Measurements from ENCODE around the gene SLBP. TPM values are rescaled to one million over a fixed set of nuclear protein-coding genes. Genes with fewer than 3 reads are reported as not detected.

The SLBP gene
- total RNA-seq, 1 experiment from 2014 or later = 92.3 TPM

DNA sequence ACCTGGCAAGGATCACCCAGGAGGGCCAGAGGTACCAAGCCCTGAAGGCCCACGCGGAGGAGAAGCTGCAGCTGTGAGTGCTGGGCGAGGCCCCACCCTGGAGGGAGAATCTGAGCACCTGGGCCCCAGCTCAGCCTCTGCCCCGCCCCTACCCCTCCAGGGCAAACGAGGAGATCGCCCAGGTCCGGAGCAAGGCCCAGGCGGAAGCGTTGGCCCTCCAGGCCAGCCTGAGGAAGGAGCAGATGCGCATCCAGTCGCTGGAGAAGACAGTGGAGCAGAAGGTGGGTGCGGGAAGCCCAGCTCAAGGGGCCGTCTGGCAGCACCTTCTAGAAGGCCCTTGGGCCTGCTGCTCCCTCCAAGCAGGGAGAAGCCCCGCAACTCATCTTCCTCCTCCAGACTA lies 32.4 kb upstream of the SLBP start:
- H3K27ac ChIP-seq = no peak overlapping the region
- H3K9me3 ChIP-seq (replicated peaks) = no peaks in the 10 kb centered on the region
- peaks cover 40% of the 10 kb centered on the region for H3K36me3 ChIP-seq
- H3K4me1 ChIP-seq (replicated peaks) = no peaks in the 10 kb centered on the region
- H3K4me3 ChIP-seq = no peak overlapping the region
- no peaks in the 10 kb centered on the region for H3K27me3 ChIP-seq (replicated peaks)
- no peak for DNase-seq (ENCODE audit: low read depth in 1 of 2, low spot score in 2 of 2)

DNA sequence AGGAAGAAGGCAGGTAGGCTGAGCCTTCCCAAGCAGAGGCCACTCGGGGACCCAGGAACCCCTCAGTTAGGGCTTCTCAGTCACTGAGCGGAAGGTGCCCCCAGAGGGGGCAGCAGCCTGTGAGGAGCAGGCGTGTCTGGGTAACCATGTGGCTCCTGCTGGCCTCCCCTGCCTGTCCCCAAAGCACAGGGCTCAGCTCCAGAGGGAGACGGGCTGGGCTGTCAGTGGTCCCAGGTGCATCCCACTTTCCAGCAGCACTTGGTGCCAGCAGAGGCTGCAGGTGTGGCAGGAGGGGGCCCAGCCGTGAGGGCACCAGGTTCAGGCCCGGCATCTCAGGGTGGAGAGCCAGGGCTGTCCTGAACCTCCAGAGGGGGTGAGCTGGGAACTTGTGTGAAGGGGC lies 31.9 kb upstream of the SLBP start:
- no peak overlapping the region for H3K27ac ChIP-seq
- no peaks in the 10 kb centered on the region for H3K27me3 ChIP-seq (replicated peaks)
- no peaks in the 10 kb centered on the region for H3K9me3 ChIP-seq (replicated peaks)
- H3K36me3 ChIP-seq = peaks cover 44% of the 10 kb centered on the region
- no peak overlapping the region for H3K4me3 ChIP-seq
- no peaks in the 10 kb centered on the region for H3K4me1 ChIP-seq (replicated peaks)
- no peak for DNase-seq (ENCODE audit: low read depth in 1 of 2, low spot score in 2 of 2)

DNA sequence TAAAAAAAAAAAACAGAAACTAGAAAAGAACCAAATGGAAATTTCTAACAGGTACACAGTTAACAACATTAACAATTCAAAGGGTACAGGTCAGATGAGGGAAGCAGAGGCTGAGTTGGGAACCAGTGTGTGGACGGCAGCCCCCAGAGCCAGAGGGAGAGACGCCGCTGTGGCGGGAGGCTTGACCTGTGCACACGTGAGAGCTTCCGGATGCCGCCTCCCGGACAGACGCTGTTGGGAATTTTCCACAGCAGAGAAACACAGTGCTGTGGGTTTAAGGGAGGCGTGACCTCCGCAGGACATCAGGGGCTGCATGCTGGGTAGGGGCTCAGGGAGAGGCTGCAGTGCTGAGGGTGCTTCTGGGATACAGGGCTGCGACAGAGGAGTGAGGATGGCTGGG lies 31.4 kb upstream of the SLBP start:
- H3K9me3 ChIP-seq (replicated peaks) = no peaks in the 10 kb centered on the region
- H3K27ac ChIP-seq = no peak overlapping the region
- H3K36me3 ChIP-seq = peaks cover 48% of the 10 kb centered on the region
- H3K27me3 ChIP-seq (replicated peaks) = no peaks in the 10 kb centered on the region
- H3K4me1 ChIP-seq (replicated peaks) = no peaks in the 10 kb centered on the region
- no peak for DNase-seq (ENCODE audit: low read depth in 1 of 2, low spot score in 2 of 2)
- no peak overlapping the region for H3K4me3 ChIP-seq

DNA sequence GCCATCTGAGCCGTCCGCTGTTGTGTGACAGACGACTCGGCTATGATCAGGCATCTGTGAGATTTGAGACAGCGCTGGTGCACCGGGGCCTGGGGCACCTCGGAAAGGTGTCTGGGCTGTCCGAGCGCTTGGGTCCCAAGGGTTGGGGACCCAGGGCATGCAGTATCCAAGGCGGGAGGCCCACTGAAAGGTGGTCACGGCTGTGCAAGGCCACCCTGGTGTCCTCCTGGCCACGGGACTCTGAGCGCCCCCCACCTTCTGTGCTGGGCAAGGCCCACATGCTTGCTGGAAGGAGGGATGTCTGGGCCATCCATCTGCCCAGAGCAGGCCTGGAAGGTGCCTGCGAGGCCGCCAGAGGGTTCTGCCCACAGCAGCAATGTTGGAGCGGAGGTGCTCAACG lies 29.1 kb upstream of the SLBP start:
- no peaks in the 10 kb centered on the region for H3K9me3 ChIP-seq (replicated peaks)
- H3K27ac ChIP-seq = no peak overlapping the region
- H3K4me3 ChIP-seq = no peak overlapping the region
- H3K4me1 ChIP-seq (replicated peaks) = no peaks in the 10 kb centered on the region
- H3K27me3 ChIP-seq (replicated peaks) = no peaks in the 10 kb centered on the region
- no peak for DNase-seq (ENCODE audit: low read depth in 1 of 2, low spot score in 2 of 2)
- H3K36me3 ChIP-seq = peaks cover 69% of the 10 kb centered on the region

DNA sequence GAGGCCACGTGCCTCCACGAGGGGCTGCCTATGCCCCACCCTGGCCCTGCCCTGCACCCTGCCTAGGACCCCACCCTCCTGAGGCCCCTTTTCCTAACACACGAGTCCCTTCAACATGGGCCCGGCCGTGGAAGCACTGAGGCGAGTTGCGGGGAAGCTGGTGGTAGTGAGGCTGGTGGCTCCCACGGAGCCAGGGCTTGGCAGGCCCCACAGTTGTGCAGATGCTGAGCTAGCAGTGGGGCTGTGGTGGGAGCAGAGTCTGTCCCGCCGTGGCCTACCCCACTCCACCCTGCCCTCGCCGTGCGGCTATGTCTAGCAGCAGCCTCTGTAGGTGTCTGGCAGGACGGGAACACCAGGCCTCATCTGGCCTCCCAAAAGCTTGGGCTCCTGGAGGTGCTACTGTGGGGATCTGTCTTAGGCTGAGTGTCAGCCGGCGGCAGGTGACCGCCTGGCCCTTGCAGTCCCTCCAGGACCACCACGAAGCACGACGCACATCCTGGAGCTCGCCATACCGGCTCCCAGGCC lies 28.0 kb upstream of the SLBP start:
- peaks cover 73% of the 10 kb centered on the region for H3K36me3 ChIP-seq
- DNase-seq (ENCODE audit: low read depth in 1 of 2, low spot score in 2 of 2) = no peak
- H3K27ac ChIP-seq = no peak overlapping the region
- H3K9me3 ChIP-seq (replicated peaks) = no peaks in the 10 kb centered on the region
- H3K27me3 ChIP-seq (replicated peaks) = no peaks in the 10 kb centered on the region
- H3K4me1 ChIP-seq (replicated peaks) = no peaks in the 10 kb centered on the region
- no peak overlapping the region for H3K4me3 ChIP-seq

DNA sequence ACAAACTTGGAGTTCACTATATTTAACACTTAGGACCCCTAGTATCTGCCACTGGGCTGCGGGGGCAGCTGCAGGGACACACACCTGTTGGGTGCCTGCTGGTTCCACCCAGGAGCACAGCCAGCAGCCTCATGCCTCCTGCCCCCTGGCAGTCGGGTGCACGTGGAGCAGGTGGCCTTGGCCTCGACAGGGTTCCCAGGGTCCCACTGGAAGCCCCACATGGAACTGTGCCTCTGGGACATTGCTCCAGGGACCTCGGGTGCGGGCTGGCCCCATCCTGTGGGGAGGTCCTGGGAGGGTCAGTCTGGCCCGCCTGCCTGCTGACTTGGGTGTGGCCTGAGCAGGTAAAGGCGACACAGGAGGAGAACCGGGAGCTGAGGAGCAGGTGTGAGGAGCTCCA lies 27.2 kb upstream of the SLBP start:
- DNase-seq (ENCODE audit: low read depth in 1 of 2, low spot score in 2 of 2) = no peak
- Histone ChIP-seq H3K27me3 (replicated peaks) (no peaks in the 10 kb centered on the region), H3K9me3 (replicated peaks) (no peaks in the 10 kb centered on the region), H3K36me3 (peaks cover 73% of the 10 kb centered on the region), H3K4me3 (no peak overlapping the region), H3K27ac (no peak overlapping the region), H3K4me1 (replicated peaks) (no peaks in the 10 kb centered on the region)

DNA sequence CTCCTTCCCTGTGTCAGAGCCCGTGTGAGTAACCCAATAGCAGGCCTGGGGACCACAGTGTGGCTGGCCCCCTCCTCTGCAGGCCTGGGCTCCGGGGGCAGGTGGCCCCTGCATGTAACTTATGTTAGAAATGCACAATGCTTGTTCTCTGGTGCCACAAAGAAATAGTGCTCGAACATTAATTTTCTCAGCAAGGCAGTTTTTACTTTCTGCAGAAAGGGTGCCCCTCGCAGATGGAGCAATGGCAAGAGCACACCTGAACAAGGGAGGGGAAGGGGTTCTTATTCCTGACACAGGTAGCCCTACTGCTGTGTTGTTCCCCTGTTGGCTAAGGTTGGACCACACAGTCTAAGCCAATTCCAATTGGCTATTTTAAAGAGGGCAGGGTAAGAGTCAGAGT lies 26.3 kb upstream of the SLBP start:
- H3K4me1 ChIP-seq (replicated peaks) = no peaks in the 10 kb centered on the region
- H3K27me3 ChIP-seq (replicated peaks) = no peaks in the 10 kb centered on the region
- DNase-seq (ENCODE audit: low read depth in 1 of 2, low spot score in 2 of 2) = no peak
- H3K4me3 ChIP-seq = no peak overlapping the region
- peaks cover 79% of the 10 kb centered on the region for H3K36me3 ChIP-seq
- no peaks in the 10 kb centered on the region for H3K9me3 ChIP-seq (replicated peaks)
- H3K27ac ChIP-seq = no peak overlapping the region

DNA sequence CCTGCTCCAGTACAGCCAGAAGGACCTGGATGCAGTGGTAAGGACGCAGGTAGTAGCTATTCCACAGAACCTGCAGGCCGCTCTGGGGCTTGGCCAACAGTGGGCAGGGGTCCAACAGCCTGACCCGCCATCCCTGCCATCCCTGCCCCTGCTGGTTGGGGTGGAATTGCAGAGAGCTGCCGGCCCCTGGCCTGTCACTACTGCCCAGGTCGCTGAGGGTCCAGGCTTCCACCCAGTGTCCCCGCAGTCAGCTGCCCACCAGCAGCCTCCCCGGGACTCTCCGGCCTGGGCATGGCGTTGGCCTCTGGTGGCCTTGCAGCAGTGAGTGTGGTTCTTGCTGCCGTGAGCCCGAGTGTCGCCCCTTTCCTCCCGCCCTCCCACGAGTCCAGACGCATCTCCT lies 25.5 kb upstream of the SLBP start:
- Histone ChIP-seq H3K27me3 (replicated peaks) (no peaks in the 10 kb centered on the region), H3K36me3 (peaks cover 85% of the 10 kb centered on the region), H3K4me1 (replicated peaks) (no peaks in the 10 kb centered on the region), H3K4me3 (no peak overlapping the region), H3K9me3 (replicated peaks) (no peaks in the 10 kb centered on the region), H3K27ac (no peak overlapping the region)
- DNase-seq (ENCODE audit: low read depth in 1 of 2, low spot score in 2 of 2) = no peak

DNA sequence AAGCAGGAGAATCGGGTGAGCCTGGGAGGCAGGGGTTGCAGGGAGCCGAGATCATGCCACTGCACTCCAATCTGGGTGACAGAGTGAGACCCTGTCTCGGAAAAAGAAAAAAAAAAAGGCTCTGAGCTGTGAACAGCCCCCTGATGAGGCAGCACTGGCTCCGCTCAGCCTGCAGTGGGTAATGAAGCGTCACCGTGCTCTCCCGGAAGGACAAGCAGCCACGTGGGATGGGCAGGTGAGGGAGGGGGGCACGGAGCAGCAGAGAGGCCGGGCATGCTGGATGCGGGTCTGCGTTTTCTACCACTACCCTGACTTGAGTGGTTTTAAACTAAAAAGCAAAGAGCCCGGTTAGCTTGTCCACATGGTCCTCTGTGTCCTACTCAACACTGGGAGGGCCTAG lies 24.7 kb upstream of the SLBP start:
- Histone ChIP-seq H3K4me3 (no peak overlapping the region), H3K27me3 (replicated peaks) (no peaks in the 10 kb centered on the region), H3K4me1 (replicated peaks) (no peaks in the 10 kb centered on the region), H3K36me3 (peaks cover 83% of the 10 kb centered on the region), H3K27ac (no peak overlapping the region), H3K9me3 (replicated peaks) (no peaks in the 10 kb centered on the region)
- DNase-seq (ENCODE audit: low read depth in 1 of 2, low spot score in 2 of 2) = no peak

DNA sequence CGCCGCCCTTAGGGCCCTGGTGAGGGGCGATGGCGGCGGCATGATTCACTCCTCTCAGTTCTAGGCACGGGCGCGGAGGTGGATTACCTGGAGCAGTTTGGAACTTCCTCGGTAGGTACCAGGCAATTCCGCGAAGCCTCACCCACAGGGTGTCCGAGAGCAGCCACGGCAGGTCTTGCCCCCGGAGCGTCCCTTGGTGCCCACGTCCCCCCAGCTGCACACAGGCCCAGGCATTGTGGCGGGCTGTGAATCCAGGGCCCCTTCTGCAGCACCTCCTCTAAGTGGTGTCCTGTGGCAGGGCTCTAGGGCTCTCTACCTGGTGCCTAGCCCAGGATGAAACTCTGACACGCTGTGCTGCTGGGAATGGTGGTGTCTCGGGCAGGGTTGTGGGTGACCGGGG lies 23.1 kb upstream of the SLBP start:
- H3K4me1 ChIP-seq (replicated peaks) = no peaks in the 10 kb centered on the region
- H3K36me3 ChIP-seq = peaks cover 83% of the 10 kb centered on the region
- H3K27ac ChIP-seq = no peak overlapping the region
- H3K9me3 ChIP-seq (replicated peaks) = no peaks in the 10 kb centered on the region
- H3K4me3 ChIP-seq = no peak overlapping the region
- DNase-seq (ENCODE audit: low read depth in 1 of 2, low spot score in 2 of 2) = no peak
- H3K27me3 ChIP-seq (replicated peaks) = no peaks in the 10 kb centered on the region

DNA sequence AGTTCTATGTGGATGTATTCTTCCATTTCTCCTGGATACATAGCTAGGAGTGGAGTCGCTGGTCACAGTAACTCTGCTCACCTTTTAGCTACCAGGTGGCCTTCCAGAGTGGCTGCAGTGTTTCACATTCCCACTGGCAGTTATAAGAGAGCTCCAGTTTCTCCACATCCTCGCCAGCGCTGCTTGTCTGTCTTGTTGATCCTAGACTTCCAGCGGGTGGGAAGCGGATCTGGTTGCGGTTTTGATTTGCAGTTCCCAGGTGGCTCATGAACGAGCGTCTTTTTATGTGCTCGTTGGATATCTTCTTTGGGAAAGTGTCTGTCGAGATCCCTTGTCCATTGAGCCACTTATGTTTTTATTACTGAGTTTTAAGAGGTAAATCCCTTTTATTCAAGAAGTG lies 20.8 kb upstream of the SLBP start:
- no peak overlapping the region for H3K27ac ChIP-seq
- no peak overlapping the region for H3K4me3 ChIP-seq
- peaks cover 88% of the 10 kb centered on the region for H3K36me3 ChIP-seq
- no peaks in the 10 kb centered on the region for H3K27me3 ChIP-seq (replicated peaks)
- DNase-seq (ENCODE audit: low read depth in 1 of 2, low spot score in 2 of 2) = no peak
- no peaks in the 10 kb centered on the region for H3K9me3 ChIP-seq (replicated peaks)
- peaks cover under 1% of the 10 kb centered on the region; the same call in 1 of the 2 replicates for H3K4me1 ChIP-seq (replicated peaks)

DNA sequence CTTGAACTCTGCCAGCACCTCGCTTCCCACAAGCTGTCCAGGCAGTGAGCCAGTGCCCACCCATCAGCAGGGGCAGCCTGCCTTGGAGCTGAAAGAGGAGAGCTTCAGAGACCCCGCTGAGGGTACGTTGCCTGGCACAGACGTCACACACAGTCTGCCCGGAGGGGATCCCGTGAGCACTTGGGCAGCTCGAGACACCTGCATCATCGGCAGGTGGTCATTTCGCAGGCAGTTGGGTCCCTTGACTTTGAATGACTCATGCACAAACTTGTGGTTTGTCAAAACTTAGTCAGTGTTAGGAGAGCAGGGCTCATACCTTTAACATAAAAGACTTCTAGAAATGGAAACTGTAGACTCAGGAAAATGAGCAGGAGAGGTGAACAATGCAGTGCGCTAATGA lies 19.1 kb upstream of the SLBP start:
- no peak overlapping the region for H3K27ac ChIP-seq

DNA sequence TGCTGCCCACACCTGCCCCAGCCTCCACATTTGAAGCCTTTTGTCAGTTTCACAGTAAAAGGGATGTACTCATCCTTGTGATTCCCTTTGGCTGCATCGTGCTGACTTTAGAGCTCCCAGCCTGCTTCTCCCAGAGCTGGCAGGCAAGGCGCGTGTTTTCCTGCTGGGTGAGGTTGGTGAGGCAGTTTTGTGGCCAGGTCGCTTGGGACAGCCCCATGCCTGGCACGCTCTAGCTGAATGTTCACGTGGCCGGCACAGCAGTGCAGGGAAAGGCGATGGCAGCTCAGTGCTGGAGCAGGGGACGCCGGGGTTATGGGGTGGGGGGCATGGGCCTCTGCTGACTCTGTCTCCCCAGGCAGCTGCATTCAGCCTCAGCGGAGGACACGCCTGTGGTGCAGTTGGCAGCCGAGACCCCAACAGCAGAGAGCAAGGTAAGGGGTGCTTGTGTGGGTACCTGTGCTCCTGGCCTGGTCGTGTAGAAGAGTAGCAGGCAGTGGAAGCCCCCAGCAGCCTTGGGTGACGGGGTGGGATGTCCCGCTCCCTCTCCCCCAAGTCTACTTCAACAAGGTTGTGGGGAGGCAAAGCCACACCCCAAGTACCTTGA lies 18.5 kb upstream of the SLBP start:
- no peaks in the 10 kb centered on the region for H3K27me3 ChIP-seq (replicated peaks)
- no peaks in the 10 kb centered on the region for H3K9me3 ChIP-seq (replicated peaks)
- no peak overlapping the region for H3K27ac ChIP-seq
- no peak overlapping the region for H3K4me3 ChIP-seq
- H3K36me3 ChIP-seq = peaks cover 89% of the 10 kb centered on the region
- no peak for DNase-seq (ENCODE audit: low read depth in 1 of 2, low spot score in 2 of 2)
- H3K4me1 ChIP-seq (replicated peaks) = peaks cover 14% of the 10 kb centered on the region

More for the DNA sequence above, 19.1 kb upstream of the SLBP start:
- no peak for DNase-seq (ENCODE audit: low read depth in 1 of 2, low spot score in 2 of 2)
- H3K4me1 ChIP-seq (replicated peaks) = peaks cover 14% of the 10 kb centered on the region
- no peak overlapping the region for H3K4me3 ChIP-seq
- H3K36me3 ChIP-seq = peaks cover 88% of the 10 kb centered on the region
- H3K27me3 ChIP-seq (replicated peaks) = no peaks in the 10 kb centered on the region
- H3K9me3 ChIP-seq (replicated peaks) = no peaks in the 10 kb centered on the region

DNA sequence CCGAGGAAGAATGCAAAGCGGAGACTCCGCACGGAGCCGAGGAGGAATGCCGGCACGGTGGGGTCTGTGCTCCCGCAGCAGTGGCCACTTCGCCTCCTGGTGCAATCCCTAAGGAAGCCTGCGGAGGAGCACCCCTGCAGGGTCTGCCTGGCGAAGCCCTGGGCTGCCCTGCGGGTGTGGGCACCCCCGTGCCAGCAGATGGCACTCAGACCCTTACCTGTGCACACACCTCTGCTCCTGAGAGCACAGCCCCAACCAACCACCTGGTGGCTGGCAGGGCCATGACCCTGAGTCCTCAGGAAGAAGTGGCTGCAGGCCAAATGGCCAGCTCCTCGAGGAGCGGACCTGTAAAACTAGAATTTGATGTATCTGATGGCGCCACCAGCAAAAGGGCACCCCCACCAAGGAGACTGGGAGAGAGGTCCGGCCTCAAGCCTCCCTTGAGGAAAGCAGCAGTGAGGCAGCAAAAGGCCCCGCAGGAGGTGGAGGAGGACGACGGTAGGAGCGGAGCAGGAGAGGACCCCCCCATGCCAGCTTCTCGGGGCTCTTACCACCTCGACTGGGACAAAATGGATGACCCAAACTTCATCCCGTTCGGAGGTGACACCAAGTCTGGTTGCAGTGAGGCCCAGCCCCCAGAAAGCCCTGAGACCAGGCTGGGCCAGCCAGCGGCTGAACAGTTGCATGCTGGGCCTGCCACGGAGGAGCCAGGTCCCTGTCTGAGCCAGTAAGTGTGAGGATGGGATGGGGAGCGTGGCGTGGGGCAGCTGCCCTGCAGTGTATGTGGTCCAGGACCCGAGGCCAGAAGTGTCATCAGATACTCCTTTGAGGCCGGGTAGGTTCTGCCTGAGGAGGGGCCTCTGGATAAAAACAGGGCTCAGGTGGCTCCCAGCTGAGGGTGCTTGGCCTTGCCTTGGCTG lies 16.2 kb upstream of the SLBP start:
- no peaks in the 10 kb centered on the region for H3K27me3 ChIP-seq (replicated peaks)
- H3K27ac ChIP-seq = no peak overlapping the region
- H3K4me1 ChIP-seq (replicated peaks) = peaks cover 14% of the 10 kb centered on the region
- no peak overlapping the region for H3K4me3 ChIP-seq
- H3K36me3 ChIP-seq = peaks cover 87% of the 10 kb centered on the region
- no peak for DNase-seq (ENCODE audit: low read depth in 1 of 2, low spot score in 2 of 2)
- no peaks in the 10 kb centered on the region for H3K9me3 ChIP-seq (replicated peaks)

All from SJSA1 (cell line).